Osteocyte (in vitro differentiated cells): ENCODE data around the gene PIK3C2B. TPM values are rescaled to one million over a fixed set of nuclear protein-coding genes. Genes with fewer than 3 reads are reported as not detected.
A peak's percentile ranks its signal among the peaks of the same experiment; 100 is the strongest.

Experiments
- DNase-seq: peaks from one replicate; pipeline ENCODE4 v3.0.0; 2021; ENCODE audit warnings: mixed read lengths; ENCODE audit not compliant: unreplicated experiment; ENCODE audit errors: extremely low spot score
- H3K27ac Mint-ChIP-seq: one replicate; pipeline ENCODE4 v1.8.0; 2021; ENCODE audit warnings: mild to moderate bottlenecking, mixed read lengths; ENCODE audit not compliant: unreplicated experiment
- H3K27me3 Mint-ChIP-seq: one replicate; pipeline ENCODE4 v1.8.0; 2021; ENCODE audit warnings: mixed read lengths; ENCODE audit not compliant: unreplicated experiment
- H3K36me3 Mint-ChIP-seq: one replicate; pipeline ENCODE4 v1.8.0; 2021; ENCODE audit warnings: mixed read lengths; ENCODE audit not compliant: unreplicated experiment
- H3K4me1 Mint-ChIP-seq: one replicate; pipeline ENCODE4 v1.8.0; 2021; ENCODE audit warnings: mixed read lengths; ENCODE audit not compliant: unreplicated experiment
- H3K4me3 Mint-ChIP-seq: one replicate; pipeline ENCODE4 v1.8.0; 2021; ENCODE audit warnings: mild to moderate bottlenecking, moderate library complexity, mixed read lengths; ENCODE audit not compliant: unreplicated experiment
- H3K9me3 Mint-ChIP-seq: one replicate; pipeline ENCODE4 v1.8.0; 2021; ENCODE audit warnings: mixed read lengths; ENCODE audit not compliant: unreplicated experiment
- total RNA-seq: library from RNA; stranded (reverse); gene quantifications from 2 replicates; pipeline ENCODE4 v1.2.1, GENCODE V29; 2021
- TF ChIP-seq, protein P1 (sequence below): fragments of 200-600 bp; sonication (generic); IDR thresholded peaks from 2 replicates; pipeline ENCODE4 v1.5.0; 2021; ENCODE audit warnings: antibody characterized with exemption, mild to moderate bottlenecking, moderate library complexity

The PIK3C2B gene
- total RNA-seq, 1 donor from 2014 or later = 17.5 TPM

DNA sequence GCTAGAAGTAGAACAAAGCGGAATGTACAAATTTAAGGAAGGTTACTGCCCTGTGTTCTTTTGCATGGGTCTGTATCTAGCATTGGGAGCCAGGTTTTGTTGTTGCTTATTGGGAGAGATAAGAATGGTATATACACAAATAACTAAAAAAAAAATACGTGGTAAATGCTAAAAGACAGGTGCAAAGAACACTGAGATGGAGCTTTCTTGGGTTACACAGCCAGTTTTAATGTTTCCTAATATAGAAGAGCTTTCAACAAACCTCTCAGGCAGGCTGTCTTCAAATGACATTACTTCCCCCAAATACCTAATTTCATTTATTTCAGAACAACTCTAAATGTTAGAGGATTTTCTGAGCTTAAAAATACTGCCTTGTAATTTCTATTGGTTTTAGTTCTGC lies 20.2 kb upstream of the PIK3C2B start:
- peaks cover 23% of the 10 kb centered on the region for H3K4me1 Mint-ChIP-seq
- no peak overlapping the region for H3K4me3 Mint-ChIP-seq
- H3K9me3 Mint-ChIP-seq = no peaks in the 10 kb centered on the region
- no peak overlapping the region for H3K27ac Mint-ChIP-seq
- TF ChIP-seq, protein P1, sequence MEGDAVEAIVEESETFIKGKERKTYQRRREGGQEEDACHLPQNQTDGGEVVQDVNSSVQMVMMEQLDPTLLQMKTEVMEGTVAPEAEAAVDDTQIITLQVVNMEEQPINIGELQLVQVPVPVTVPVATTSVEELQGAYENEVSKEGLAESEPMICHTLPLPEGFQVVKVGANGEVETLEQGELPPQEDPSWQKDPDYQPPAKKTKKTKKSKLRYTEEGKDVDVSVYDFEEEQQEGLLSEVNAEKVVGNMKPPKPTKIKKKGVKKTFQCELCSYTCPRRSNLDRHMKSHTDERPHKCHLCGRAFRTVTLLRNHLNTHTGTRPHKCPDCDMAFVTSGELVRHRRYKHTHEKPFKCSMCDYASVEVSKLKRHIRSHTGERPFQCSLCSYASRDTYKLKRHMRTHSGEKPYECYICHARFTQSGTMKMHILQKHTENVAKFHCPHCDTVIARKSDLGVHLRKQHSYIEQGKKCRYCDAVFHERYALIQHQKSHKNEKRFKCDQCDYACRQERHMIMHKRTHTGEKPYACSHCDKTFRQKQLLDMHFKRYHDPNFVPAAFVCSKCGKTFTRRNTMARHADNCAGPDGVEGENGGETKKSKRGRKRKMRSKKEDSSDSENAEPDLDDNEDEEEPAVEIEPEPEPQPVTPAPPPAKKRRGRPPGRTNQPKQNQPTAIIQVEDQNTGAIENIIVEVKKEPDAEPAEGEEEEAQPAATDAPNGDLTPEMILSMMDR = no peak
- H3K36me3 Mint-ChIP-seq = peaks cover 6% of the 10 kb centered on the region
- H3K27me3 Mint-ChIP-seq = no peaks in the 10 kb centered on the region
- DNase-seq = no peak

DNA sequence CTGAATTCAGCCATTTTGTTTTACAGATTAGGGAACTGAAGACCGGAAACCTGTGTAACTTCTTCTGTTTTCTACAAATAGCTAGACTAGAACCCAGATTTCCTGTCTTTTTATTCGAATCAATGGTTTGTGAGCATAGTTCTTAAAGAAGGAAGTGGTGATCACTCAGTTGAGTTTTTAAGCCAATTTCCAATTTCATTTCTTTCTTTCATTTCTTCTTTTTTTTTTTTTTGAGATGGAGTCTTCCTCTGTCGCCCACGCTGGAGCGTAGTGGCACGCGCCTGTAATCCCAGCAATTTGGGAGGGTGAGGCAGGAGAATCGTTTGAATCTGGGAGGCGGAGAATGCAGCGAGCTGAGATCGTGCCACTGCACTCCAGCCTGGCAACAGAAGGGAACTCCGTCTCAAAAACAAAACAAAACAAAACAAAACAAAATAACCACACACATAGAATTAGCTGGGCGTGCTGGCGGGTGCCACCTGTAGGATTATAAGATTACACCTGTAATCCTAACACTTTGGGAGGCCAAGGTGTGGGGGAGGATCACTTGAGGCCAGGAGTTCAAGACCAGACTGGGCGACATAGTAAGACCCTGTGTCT lies 18.6 kb upstream of the PIK3C2B start:
- Mint-ChIP-seq H3K27ac (no peak overlapping the region), H3K36me3 (peaks cover 2% of the 10 kb centered on the region), H3K27me3 (no peaks in the 10 kb centered on the region), H3K4me1 (peaks cover 15% of the 10 kb centered on the region), H3K4me3 (no peak overlapping the region), H3K9me3 (no peaks in the 10 kb centered on the region)
- TF ChIP-seq, protein P1 = no peak
- DNase-seq = no peak

DNA sequence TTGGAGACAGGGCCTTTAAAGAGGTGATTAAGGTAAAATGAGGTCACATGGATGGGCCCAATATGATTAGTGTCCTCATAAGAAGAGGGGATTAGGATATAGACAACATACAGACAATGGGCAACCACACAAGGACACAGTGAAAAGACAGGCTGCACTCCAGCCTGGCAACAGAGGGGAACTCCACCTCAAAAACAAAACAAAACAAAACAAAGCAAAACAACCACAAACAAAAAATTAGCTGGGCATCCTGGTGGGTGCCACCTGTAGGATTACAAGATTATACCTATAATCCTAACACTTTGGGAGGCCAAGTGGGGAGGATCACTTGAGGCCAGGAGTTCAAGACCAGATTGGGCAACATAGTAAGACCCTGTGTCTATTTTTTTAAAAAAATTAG lies 16.8 kb upstream of the PIK3C2B start:
- H3K9me3 Mint-ChIP-seq = no peaks in the 10 kb centered on the region
- H3K4me1 Mint-ChIP-seq = peaks cover 16% of the 10 kb centered on the region
- DNase-seq = no peak
- no peak overlapping the region for H3K4me3 Mint-ChIP-seq
- H3K27me3 Mint-ChIP-seq = no peaks in the 10 kb centered on the region
- no peaks in the 10 kb centered on the region for H3K36me3 Mint-ChIP-seq
- H3K27ac Mint-ChIP-seq = no peak overlapping the region
- TF ChIP-seq, protein P1 = no peak

DNA sequence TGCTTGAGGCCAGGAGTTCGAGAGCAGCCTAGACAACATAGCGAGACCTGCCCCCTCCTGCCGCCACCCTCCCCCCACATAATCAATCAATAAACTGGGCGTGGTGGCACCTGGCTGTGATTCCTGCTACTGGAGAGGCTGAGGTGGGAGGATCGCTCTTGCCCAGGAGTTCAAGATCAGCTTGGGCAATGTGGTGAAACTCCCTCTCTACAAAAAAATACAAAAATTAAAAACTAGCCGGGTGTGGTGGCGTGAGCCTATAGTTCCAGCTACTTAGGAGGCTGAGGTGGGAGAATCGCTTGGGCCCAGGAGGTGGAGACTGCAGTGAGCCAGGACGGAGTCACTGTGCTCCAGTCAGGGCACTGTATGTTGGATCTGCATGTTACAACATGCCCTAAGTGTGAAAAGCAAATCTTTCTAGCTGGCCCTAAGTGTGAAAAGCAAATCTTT lies 14.6 kb upstream of the PIK3C2B start:
- peaks cover 25% of the 10 kb centered on the region for H3K4me1 Mint-ChIP-seq
- TF ChIP-seq, protein P1 = no peak
- no peaks in the 10 kb centered on the region for H3K27me3 Mint-ChIP-seq
- no peaks in the 10 kb centered on the region for H3K36me3 Mint-ChIP-seq
- H3K27ac Mint-ChIP-seq = no peak overlapping the region
- no peaks in the 10 kb centered on the region for H3K9me3 Mint-ChIP-seq
- H3K4me3 Mint-ChIP-seq = no peak overlapping the region
- DNase-seq = no peak

DNA sequence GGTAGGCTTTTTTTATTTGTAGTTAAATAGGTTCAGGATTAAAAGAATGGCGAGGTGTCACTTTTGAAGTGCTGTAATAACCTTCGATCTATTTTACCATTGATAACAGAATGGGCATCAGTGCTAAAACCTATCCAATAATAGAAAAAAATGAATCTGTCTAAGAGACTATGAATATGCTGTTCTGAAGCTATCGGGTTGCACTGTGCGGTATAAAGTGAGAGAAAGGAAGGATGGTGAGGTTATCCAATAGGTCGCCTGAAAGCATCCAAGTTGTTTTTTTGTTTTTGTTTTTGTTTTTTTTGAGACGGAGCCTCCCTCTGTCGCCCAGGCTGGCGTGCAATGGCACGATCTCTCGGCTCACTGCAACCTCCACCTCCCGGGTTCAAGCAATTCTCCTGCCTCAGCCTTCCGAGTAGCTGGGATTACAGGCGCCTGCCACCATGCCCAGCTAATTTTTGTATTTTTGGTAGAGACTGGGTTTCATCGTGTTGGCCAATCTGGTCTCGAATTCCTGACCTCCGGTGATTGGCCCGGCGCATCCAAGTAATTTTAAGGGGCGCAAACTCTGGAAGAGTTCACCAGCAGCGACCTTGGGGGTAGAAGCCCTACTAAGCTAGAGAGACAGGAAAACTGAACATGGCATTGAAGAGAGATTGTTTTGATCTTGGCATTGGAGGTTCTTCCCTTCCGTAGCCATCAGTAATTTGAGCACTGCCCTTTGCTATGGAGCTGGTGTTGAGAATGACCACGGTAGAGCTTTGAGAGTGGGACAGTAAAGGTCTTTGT lies 12.9 kb upstream of the PIK3C2B start:
- no peaks in the 10 kb centered on the region for H3K9me3 Mint-ChIP-seq
- peaks cover 25% of the 10 kb centered on the region for H3K4me1 Mint-ChIP-seq
- H3K4me3 Mint-ChIP-seq = peak overlapping the region; percentile 88
- no peaks in the 10 kb centered on the region for H3K36me3 Mint-ChIP-seq
- DNase-seq = no peak
- H3K27me3 Mint-ChIP-seq = no peaks in the 10 kb centered on the region
- H3K27ac Mint-ChIP-seq = peak overlapping the region; percentile 98
- TF ChIP-seq, protein P1 = no peak
